H1 (cell line): ENCODE measurements around the gene SLC15A2. TPM values are rescaled to one million over a fixed set of nuclear protein-coding genes. Genes with fewer than 3 reads are reported as not detected.

Experiments
- CTCF ChIA-PET: fragments of 300-600 bp; sonication (Branson Sonifier 250); formaldehyde crosslinking; loops from one replicate; lab custom pipeline; 2021; ENCODE audit not compliant: partially characterized antibody; lab: Charles Lee
- POLR2A ChIA-PET: fragments of 300-600 bp; sonication (Branson Sonifier 250); formaldehyde crosslinking; loops from one replicate; lab custom pipeline; 2021; ENCODE audit warnings: inconsistent platforms; ENCODE audit not compliant: partially characterized antibody; lab: Charles Lee
- DNase-seq, 2 experiments: peaks; one replicate each; pipeline versions ENCODE4 v3.0.0 to v3.0.0-alpha.2; 2010 to 2022; ENCODE audit warnings: low spot score in 2 of 2, low read depth in 1 of 2, mixed read lengths in 1 of 2
- FAIRE-seq: peaks from 2 replicates; lab custom pipeline; 2011; peaks lifted over from hg19 to GRCh38; lab: Jason Lieb, UNC
- H2AFZ ChIP-seq: 2 replicates; pipeline ENCODE4 v1.8.1; 2012; ENCODE audit warnings: low read length, inconsistent platforms
- H2AK5ac ChIP-seq: 2 replicates; pipeline ENCODE4 v1.6.1; 2013; ENCODE audit warnings: low read depth, low read length
- H2BK120ac ChIP-seq: replicated peaks from 2 replicates; pipeline ENCODE3; 2013; ENCODE audit warnings: low read depth, low read length, inconsistent platforms
- H2BK12ac ChIP-seq: 2 replicates; pipeline ENCODE4 v1.6.1; 2013; ENCODE audit warnings: low read depth, low read length
- H2BK15ac ChIP-seq: 2 replicates; pipeline ENCODE4 v1.6.1; 2013; ENCODE audit warnings: low read length
- H2BK20ac ChIP-seq: 2 replicates; pipeline ENCODE4 v1.6.1; 2013; ENCODE audit warnings: low read length
- H2BK5ac ChIP-seq: 2 replicates; pipeline ENCODE4 v1.6.1; 2013; ENCODE audit warnings: low read depth, low read length
- H3K14ac ChIP-seq: 2 replicates; pipeline ENCODE4 v1.6.1; 2013; ENCODE audit warnings: inconsistent platforms; ENCODE audit not compliant: insufficient read length
- H3K18ac ChIP-seq: 2 replicates; pipeline ENCODE4 v1.6.1; 2013; ENCODE audit warnings: low read length; ENCODE audit errors: extremely low read depth
- H3K23ac ChIP-seq: 2 replicates; pipeline ENCODE4 v1.6.1; 2013; ENCODE audit warnings: inconsistent platforms; ENCODE audit not compliant: insufficient read length
- H3K23me2 ChIP-seq: 2 replicates; pipeline ENCODE4 v1.6.1; 2013; ENCODE audit warnings: low read depth, low read length
- H3K27ac ChIP-seq: 2 replicates; pipeline ENCODE4 v1.6.1; 2011; ENCODE audit warnings: low read depth, low read length, inconsistent platforms
- H3K27me3 ChIP-seq, 4 experiments: replicated peaks in 1 of 4; 1 replicate in 1 of 4; 2 replicates in 3 of 4; pipeline versions ENCODE4 v1.6.1 to v1.8.1; 2011 to 2013; ENCODE audit warnings: low read length in 3 of 4, mild to moderate bottlenecking in 3 of 4, inconsistent platforms in 2 of 4, mixed read lengths in 2 of 4, moderate library complexity in 1 of 4; ENCODE audit not compliant: control insufficient read depth in 3 of 4, insufficient read depth in 3 of 4; ENCODE audit errors: extremely low read depth in 1 of 4
- H3K36me3 ChIP-seq, 4 experiments: 2 replicates each; pipeline versions ENCODE4 v1.6.1 to v1.8.1; 2011 to 2013; ENCODE audit warnings: mild to moderate bottlenecking in 4 of 4, low read length in 3 of 4, moderate library complexity in 2 of 4, control low read depth in 1 of 4, inconsistent platforms in 1 of 4; ENCODE audit not compliant: insufficient read depth in 4 of 4, control insufficient read depth in 2 of 4
- H3K4ac ChIP-seq: replicated peaks from 2 replicates; pipeline ENCODE3; 2013; ENCODE audit warnings: low read length, low read depth, mixed read lengths, inconsistent platforms; ENCODE audit not compliant: insufficient read length
- H3K4me1 ChIP-seq, 4 experiments: replicated peaks in 1 of 4; 1 replicate in 1 of 4; 2 replicates in 3 of 4; pipeline versions ENCODE4 v1.6.1 to v1.8.1; 2011 to 2013; ENCODE audit warnings: low read length in 3 of 4, inconsistent platforms in 2 of 4, mixed read lengths in 1 of 4; ENCODE audit not compliant: insufficient read depth in 4 of 4, control insufficient read depth in 3 of 4
- H3K4me2 ChIP-seq, 2 experiments: 2 replicates each; pipeline versions ENCODE4 v1.6.1 to v1.8.1; 2011 to 2013; ENCODE audit warnings: low read depth in 2 of 2, low read length in 2 of 2, control low read depth in 1 of 2, inconsistent platforms in 1 of 2, mild to moderate bottlenecking in 1 of 2; ENCODE audit not compliant: insufficient read depth in 1 of 2
- H3K4me3 ChIP-seq, 4 experiments: fragments of 200-600, 300-600 bp in 1 of 4; sonication (generic), shearing (Covaris generic), sonication (Bioruptor Twin) in 1 of 4; 2 replicates each; pipeline versions ENCODE4 v1.5.1 to v1.8.1; 2011 to 2016; ENCODE audit warnings: low read length in 4 of 4, low read depth in 3 of 4, control low read depth in 2 of 4, inconsistent platforms in 2 of 4, mild to moderate bottlenecking in 2 of 4, mixed read lengths in 1 of 4, moderate library complexity in 1 of 4; ENCODE audit not compliant: insufficient read depth in 2 of 4; ENCODE audit errors: extremely low read depth in 1 of 4
- H3K56ac ChIP-seq: replicated peaks from 2 replicates; pipeline ENCODE3; 2013; ENCODE audit warnings: low read depth, mild to moderate bottlenecking, mixed read lengths, low read length, inconsistent platforms; ENCODE audit not compliant: insufficient read length
- H3K79me1 ChIP-seq: 2 replicates; pipeline ENCODE4 v1.6.1; 2013; ENCODE audit warnings: low read depth, low read length, control low read depth
- H3K79me2 ChIP-seq, 2 experiments: 2 replicates each; pipeline versions ENCODE4 v1.6.1 to v1.8.1; 2012 to 2013; ENCODE audit warnings: low read length in 2 of 2, mild to moderate bottlenecking in 2 of 2, inconsistent platforms in 1 of 2; ENCODE audit not compliant: insufficient read depth in 2 of 2, control insufficient read depth in 1 of 2
- H3K9ac ChIP-seq, 4 experiments: replicated peaks in 1 of 4; 1 replicate in 1 of 4; 2 replicates in 3 of 4; pipeline versions ENCODE4 v1.6.1 to v1.8.1; 2011 to 2013; ENCODE audit warnings: low read depth in 3 of 4, low read length in 3 of 4, control low read depth in 2 of 4, mild to moderate bottlenecking in 2 of 4, moderate library complexity in 2 of 4, inconsistent platforms in 1 of 4; ENCODE audit errors: extremely low read depth in 1 of 4
- H3K9me3 ChIP-seq, 2 experiments: 2 replicates each; pipeline versions ENCODE4 v1.6.1 to v1.8.1; 2012 to 2013; ENCODE audit warnings: mild to moderate bottlenecking in 2 of 2, moderate library complexity in 2 of 2, control low read depth in 1 of 2, inconsistent platforms in 1 of 2, low read depth in 1 of 2, low read length in 1 of 2, mixed read lengths in 1 of 2; ENCODE audit not compliant: insufficient read depth in 2 of 2
- H4K20me1 ChIP-seq, 2 experiments: replicated peaks in 1 of 2; 2 replicates each; pipeline versions ENCODE3 to v1.8.1; 2011 to 2013; ENCODE audit warnings: inconsistent platforms in 2 of 2, low read length in 2 of 2, mild to moderate bottlenecking in 1 of 2; ENCODE audit not compliant: insufficient read depth in 2 of 2, control insufficient read depth in 1 of 2
- H4K5ac ChIP-seq: 2 replicates; pipeline ENCODE4 v1.6.1; 2013; ENCODE audit warnings: low read length, low read depth, mixed read lengths, inconsistent platforms; ENCODE audit not compliant: insufficient read length
- H4K8ac ChIP-seq: 2 replicates; pipeline ENCODE4 v1.8.0; 2013; ENCODE audit warnings: mild to moderate bottlenecking, moderate library complexity, low read length, inconsistent platforms; ENCODE audit not compliant: insufficient read depth; ENCODE audit errors: extremely low read depth
- H4K91ac ChIP-seq: replicated peaks from 2 replicates; pipeline ENCODE3; 2013; ENCODE audit warnings: low read length, mixed read lengths, inconsistent platforms; ENCODE audit not compliant: insufficient read length
- ATF3 ChIP-seq: IDR thresholded peaks from 2 replicates; pipeline ENCODE4 v1.6.1; 2011; ENCODE audit warnings: low read depth, mild to moderate bottlenecking, low read length; ENCODE audit not compliant: insufficient read depth
- BCL11A ChIP-seq, 2 experiments: IDR thresholded peaks; one replicate each; pipeline ENCODE4 v1.6.1; 2011; ENCODE audit warnings: low read depth in 2 of 2, low read length in 2 of 2, mild to moderate bottlenecking in 2 of 2
- GTF2F1 ChIP-seq: IDR thresholded peaks from 2 replicates; pipeline ENCODE4 v1.6.1; 2012; ENCODE audit warnings: low read depth, low read length, improper control_type of control experiment, borderline replicate concordance
- MAX ChIP-seq: IDR thresholded peaks from 2 replicates; pipeline ENCODE4 v1.6.1; 2012; ENCODE audit warnings: inconsistent platforms
- NANOG ChIP-seq: IDR thresholded peaks from 2 replicates; pipeline ENCODE4 v1.6.1; 2011; ENCODE audit warnings: low read length, low read depth, mild to moderate bottlenecking, inconsistent platforms; ENCODE audit not compliant: insufficient read depth, poor library complexity, severe bottlenecking
- NRF1 ChIP-seq: IDR thresholded peaks from 2 replicates; pipeline ENCODE4 v1.6.1; 2011; ENCODE audit warnings: mild to moderate bottlenecking, low read depth, low read length, improper control_type of control experiment
- RXRA ChIP-seq: IDR thresholded peaks from 2 replicates; pipeline ENCODE4 v1.6.1; 2011; ENCODE audit warnings: low read depth, mild to moderate bottlenecking, low read length, moderate library complexity; ENCODE audit not compliant: insufficient read depth
- SIN3A ChIP-seq, 2 experiments: IDR thresholded peaks in 1 of 2; conservative IDR thresholded peaks in 1 of 2; 2 replicates each; pipeline ENCODE4 v1.6.1; 2011 to 2012; ENCODE audit warnings: low read length in 2 of 2, improper control_type of control experiment in 1 of 2, low read depth in 1 of 2, mild to moderate bottlenecking in 1 of 2
- WGBS, 2 experiments: shearing (Covaris generic) in 1 of 2; methylation state at CpG; one replicate each; pipeline versions ENCODE4 v1.1.6 to v1.1.7; 2013 to 2015; ENCODE audit warnings: low lambda C conversion rate in 2 of 2, mixed read lengths in 2 of 2, inconsistent platforms in 1 of 2, low coverage in 1 of 2, missing lambda C conversion rate in 1 of 2; ENCODE audit not compliant: insufficient replicate concordance in 2 of 2, insufficient coverage in 1 of 2, insufficient read length in 1 of 2; ENCODE audit errors: extremely low coverage in 1 of 2, missing lambda C conversion rate in 1 of 2; 5-methylcytosine and 5-hydroxymethylcytosine counted together
- polyA plus RNA-seq, 7 experiments: library from polyadenylated mRNA; depleted of rRNA in 3 of 7; stranded (reverse) in 5 of 7; unstranded in 2 of 7; fragments of >200 nt in 5 of 7; fragments of 200-250 nt in 2 of 7; gene quantifications; 1 replicate in 5 of 7; 2 replicates in 1 of 7; 4 replicates in 1 of 7; pipeline versions ENCODE4 v1.2.1 to v1.2.3, GENCODE V29; 2011 to 2013; ENCODE audit warnings: missing spikeins in 2 of 7, mixed read lengths in 2 of 7
- total RNA-seq: library from RNA; stranded (reverse); fragmentation: NEBNext Ultra II Directional; extraction: Animal tissue kit (Norgen Biotek cat#: 25700); gene quantifications from 2 replicates; pipeline ENCODE4 v1.2.1, GENCODE V29; 2021

The SLC15A2 gene
- total and polyA plus RNA-seq, 2 of the 8 experiments (the other 6 are each of a cell fraction or from before 2014, with no cell fraction given), result 2.0 to 3.6 TPM

GRCh38 chr3:121871430-121871829 lies 22.8 kb upstream of the SLC15A2 start:
- Histone ChIP-seq H2BK15ac (no peak overlapping the region), H4K8ac (no peak overlapping the region), H4K91ac (no peak overlapping the region), H3K79me2 (no peaks in the 10 kb centered on the region), H3K9ac (no peak overlapping the region), H3K4me2 (no peak overlapping the region), H2BK20ac (no peak overlapping the region), H3K18ac (no peak overlapping the region), H4K5ac (no peak overlapping the region), H3K4ac (no peak overlapping the region), H2BK12ac (no peak overlapping the region), H2AFZ (no peak overlapping the region), H3K14ac (no peak overlapping the region), H3K27ac (no peak overlapping the region), H3K36me3 (no peaks in the 10 kb centered on the region), H2BK5ac (no peak overlapping the region), H3K9me3 (no peaks in the 10 kb centered on the region), H3K56ac (no peak overlapping the region), H3K27me3 (no peaks in the 10 kb centered on the region), H3K4me3 (no peak overlapping the region), H2BK120ac (no peak overlapping the region), H2AK5ac (no peak overlapping the region), H3K4me1 (no peaks in the 10 kb centered on the region), H3K23ac (no peak overlapping the region), H3K79me1 (no peaks in the 10 kb centered on the region), H4K20me1 (no peaks in the 10 kb centered on the region), H3K23me2 (no peaks in the 10 kb centered on the region)
- ChIA-PET POLR2A (no interaction called here), CTCF (interaction anchor here (0.9 kb wide), 1 partner anchor 9 kb away, joined by 5 read pairs; no protein-coding TSS in a partner anchor)
- DNase-seq, result no peak
- no peak for TF ChIP-seq NANOG
- TF ChIP-seq MAX, result no peak
- no peak for TF ChIP-seq NRF1
- no peak for TF ChIP-seq SIN3A (conservative IDR thresholded peaks at IDR 0.05 in 1 of 2, IDR thresholded peaks at IDR 0.05 in 1 of 2; ENCODE audit: low read depth in 1 of 2, low read length in 2 of 2)
- TF ChIP-seq BCL11A (IDR thresholded peaks at IDR 0.05; ENCODE audit: low read depth in 2 of 2, low read length in 2 of 2), result no peak
- TF ChIP-seq GTF2F1, result no peak
- no peak for TF ChIP-seq RXRA
- no peak for TF ChIP-seq ATF3
- no peak for FAIRE-seq
- 92% methylated on average over 1 of the region's 1 CpG; no CpG with 5 or more reads in 1 of the 2 experiments for WGBS, 2 experiments
